GM18519 (cell line): ENCODE results near the gene OR5M11.
"Not testable (repeated sequence)": the region's sequence is repeated elsewhere in the genome, so short reads cannot be mapped to it uniquely, and the experiment has no call there.

Experiments
- ATAC-seq: cut with Tn5 transposase; IDR thresholded peaks from one replicate; pipeline ENCODE4 v1.9.1; 2021; ENCODE audit warnings: mild to moderate bottlenecking, moderate library complexity; ENCODE audit not compliant: unreplicated experiment, low FRiP score

Gene OR5M11

GRCh38 chr11:56543157-56543556 lies at the start of gene OR5M11:
Gene OR5M11 (minus strand): TSS chr11:56543257. CDS start chr11:56543257, 0 bp downstream.
- ATAC-seq, result no peak

- not testable (repeated sequence) for ATAC-seq
Observed at GRCh38 chr11:56592088-56592717, 49.1 kb upstream of the OR5M11 start.

- no peak for ATAC-seq
Observed at GRCh38 chr11:56577621-56578020, 34.6 kb upstream of the OR5M11 start, which contains the start of gene OR5M10. Gene OR5M10 (minus strand): TSS chr11:56577721. CDS start chr11:56577721, 0 bp downstream.

- ATAC-seq, result no peak
Observed at GRCh38 chr11:56558574-56558973, 15.5 kb upstream of the OR5M11 start.

GRCh38 chr11:56554691-56555090 lies 11.6 kb upstream of the OR5M11 start:
- ATAC-seq, result not testable (repeated sequence)

GRCh38 chr11:56545531-56545930 lies 2.5 kb upstream of the OR5M11 start:
- ATAC-seq, result no peak

- no peak for ATAC-seq
Observed at GRCh38 chr11:56543739-56544138, 682 bp upstream of the OR5M11 start.

- no peak for ATAC-seq
Observed at GRCh38 chr11:56533054-56533740, 9.9 kb downstream of the OR5M11 start.

GRCh38 chr11:56531856-56532255 lies 11.2 kb downstream of the OR5M11 start:
- ATAC-seq, result no peak

GRCh38 chr11:56522008-56522407 lies 21.0 kb downstream of the OR5M11 start:
- no peak for ATAC-seq

GRCh38 chr11:56513280-56513679 lies 29.8 kb downstream of the OR5M11 start:
- ATAC-seq, result no peak

- no peak for ATAC-seq
Observed at GRCh38 chr11:56509439-56509838, 33.6 kb downstream of the OR5M11 start.

GRCh38 chr11:56497010-56497409 lies 46.0 kb downstream of the OR5M11 start:
- no peak for ATAC-seq

GRCh38 chr11:56495117-56495516 lies 47.9 kb downstream of the OR5M11 start:
- no peak for ATAC-seq
